GM23338 (cell line): Measurements from ENCODE around the gene CARMIL1. TPM values are rescaled to one million over a fixed set of nuclear protein-coding genes. Genes with fewer than 3 reads are reported as not detected.

Experiments
- ATAC-seq: fragments of 200-7000 bp; cut with Tn5 transposase; 3 replicates; pipeline ENCODE4 v1.9.1; 2020
- DNase-seq: peaks from one replicate; pipeline ENCODE4 v3.0.0-alpha.2; 2015; ENCODE audit warnings: low spot score
- H2AFZ ChIP-seq: fragments of 200-600 bp; sonication (generic); 2 replicates; pipeline ENCODE4 v1.8.0; 2016; ENCODE audit warnings: antibody characterized with exemption, mild to moderate bottlenecking, moderate library complexity
- H3F3A ChIP-seq: fragments of 200-600 bp; sonication (generic); replicated peaks from 2 replicates; pipeline ENCODE4 v1.8.0; 2017; ENCODE audit warnings: antibody characterized with exemption, mixed run types, low read depth
- H3K27ac ChIP-seq: fragments of 200-600 bp; sonication (generic); 2 replicates; pipeline ENCODE4 v1.6.1; 2016; ENCODE audit warnings: low read depth
- H3K27me3 ChIP-seq: fragments of 200-600 bp; sonication (generic); 2 replicates; pipeline ENCODE4 v1.8.0; 2016; ENCODE audit warnings: mild to moderate bottlenecking, mixed run types, moderate library complexity; ENCODE audit not compliant: insufficient read depth
- H3K36me3 ChIP-seq: fragments of 200-600 bp; sonication (generic); 2 replicates; pipeline ENCODE4 v1.8.0; 2016; ENCODE audit warnings: mild to moderate bottlenecking; ENCODE audit not compliant: insufficient read depth
- H3K4me1 ChIP-seq: fragments of 200-600 bp; sonication (generic); 2 replicates; pipeline ENCODE4 v1.8.0; 2016; ENCODE audit warnings: mild to moderate bottlenecking, moderate library complexity; ENCODE audit not compliant: insufficient read depth
- H3K4me2 ChIP-seq: fragments of 200-600 bp; sonication (generic); 2 replicates; pipeline ENCODE4 v1.7.1; 2017; ENCODE audit warnings: mixed run types
- H3K4me3 ChIP-seq: fragments of 200-600 bp; sonication (generic); 2 replicates; pipeline ENCODE4 v1.6.1; 2016; ENCODE audit warnings: mixed run types
- H3K79me2 ChIP-seq: fragments of 200-600 bp; sonication (generic); replicated peaks from 2 replicates; pipeline ENCODE4 v1.8.0; 2017; ENCODE audit warnings: mild to moderate bottlenecking; ENCODE audit not compliant: insufficient read depth
- H3K9me2 ChIP-seq: fragments of 200-600 bp; sonication (generic); 2 replicates; pipeline ENCODE4 v1.8.0; 2017; ENCODE audit not compliant: insufficient read depth
- H4K20me1 ChIP-seq: fragments of 200-600 bp; sonication (generic); replicated peaks from 2 replicates; pipeline ENCODE4 v1.8.0; 2017; ENCODE audit warnings: mild to moderate bottlenecking; ENCODE audit not compliant: insufficient read depth
- H3K27ac Mint-ChIP-seq: 2 replicates; pipeline ENCODE4 v1.8.0; 2020; ENCODE audit warnings: inconsistent platforms, mild to moderate bottlenecking, moderate library complexity, mixed read lengths
- H3K27me3 Mint-ChIP-seq: 3 replicates; pipeline ENCODE4 v1.8.0; 2022; ENCODE audit warnings: low read depth, mild to moderate bottlenecking, moderate library complexity, mixed read lengths, inconsistent platforms; ENCODE audit not compliant: insufficient read depth, poor library complexity
- H3K36me3 Mint-ChIP-seq: 3 replicates; pipeline ENCODE4 v1.8.0; 2021; ENCODE audit warnings: low read depth, mild to moderate bottlenecking, inconsistent platforms, moderate library complexity, mixed read lengths
- H3K4me1 Mint-ChIP-seq: 3 replicates; pipeline ENCODE4 v1.8.0; 2020; ENCODE audit warnings: mild to moderate bottlenecking, inconsistent platforms, mixed read lengths
- H3K4me3 Mint-ChIP-seq: 3 replicates; pipeline ENCODE4 v1.8.0; 2021; ENCODE audit warnings: moderate library complexity, mild to moderate bottlenecking, inconsistent platforms, mixed read lengths
- H3K9me3 Mint-ChIP-seq: 3 replicates; pipeline ENCODE4 v1.8.0; 2020; ENCODE audit warnings: moderate library complexity, mild to moderate bottlenecking, inconsistent platforms, mixed read lengths
- CREB1 ChIP-seq: fragments of 250-450 bp; sonication (Bioruptor Pico); IDR thresholded peaks from 2 replicates; pipeline ENCODE4 v1.5.0; 2020; ENCODE audit warnings: low read depth, mild to moderate bottlenecking, moderate library complexity
- CTCF ChIP-seq, 2 experiments: fragments of 200-600 bp in 1 of 2; sonication (generic) in 1 of 2; conservative IDR thresholded peaks; 2 replicates each; pipeline versions ENCODE4 v1.5.1 to v1.6.1; 2016 to 2017; ENCODE audit warnings: antibody characterized with exemption in 2 of 2, low read depth in 2 of 2, mild to moderate bottlenecking in 2 of 2, moderate library complexity in 1 of 2
- ETS1 ChIP-seq: IDR thresholded peaks from 2 replicates; pipeline ENCODE4 v1.6.1; 2016; ENCODE audit warnings: antibody characterized with exemption
- EZH2 ChIP-seq: fragments of 200-600 bp; sonication (generic); IDR thresholded peaks from one replicate; pipeline ENCODE4 v1.8.0; 2017; ENCODE audit warnings: antibody characterized with exemption, mild to moderate bottlenecking, low read depth; ENCODE audit not compliant: unreplicated experiment
- EZH2phosphoT487 ChIP-seq: fragments of 200-600 bp; sonication (generic); IDR thresholded peaks from one replicate; pipeline ENCODE4 v1.8.1; 2018; ENCODE audit warnings: antibody characterized with exemption; ENCODE audit not compliant: unreplicated experiment
- JUNB ChIP-seq: IDR thresholded peaks from one replicate; pipeline ENCODE4 v1.6.1; 2016; ENCODE audit warnings: antibody characterized with exemption; ENCODE audit not compliant: unreplicated experiment
- NANOG ChIP-seq: IDR thresholded peaks from 2 replicates; pipeline ENCODE4 v1.6.1; 2016; ENCODE audit warnings: antibody characterized with exemption, borderline replicate concordance
- POLR2AphosphoS5 ChIP-seq: IDR thresholded peaks from 2 replicates; pipeline ENCODE4 v1.6.1; 2016; ENCODE audit warnings: antibody characterized with exemption, low read depth
- STAT1 ChIP-seq: IDR thresholded peaks from one replicate; pipeline ENCODE4 v1.6.1; 2016; ENCODE audit warnings: antibody characterized with exemption; ENCODE audit not compliant: unreplicated experiment
- ZNF114 ChIP-seq: fragments of 250-450 bp; sonication (Bioruptor Pico); IDR thresholded peaks from 2 replicates; pipeline ENCODE4 v1.5.0; 2020; ENCODE audit warnings: mild to moderate bottlenecking, moderate library complexity
- ZNF331 ChIP-seq: fragments of 250-450 bp; sonication (Bioruptor Pico); IDR thresholded peaks from 2 replicates; pipeline ENCODE4 v1.5.0; 2020; ENCODE audit warnings: low read depth, mild to moderate bottlenecking, moderate library complexity
- ZNF462 ChIP-seq: fragments of 250-450 bp; sonication (Bioruptor Pico); IDR thresholded peaks from 2 replicates; pipeline ENCODE4 v1.5.0; 2020; ENCODE audit warnings: mild to moderate bottlenecking, moderate library complexity
- polyA plus RNA-seq: library from polyadenylated mRNA; unstranded; fragments of >200 nt; fragmentation: Nextera tagmentation; extraction: Ambion mirVana; gene quantifications from 2 replicates; pipeline ENCODE4 v1.2.1, GENCODE V29; 2016
- total RNA-seq: library from RNA; depleted of rRNA; stranded (reverse); fragments of >200 nt; shearing (Covaris generic); gene quantifications from 2 replicates; pipeline ENCODE4 v1.2.3, GENCODE V29; 2014
- TF ChIP-seq, protein P1 (sequence below): IDR thresholded peaks from one replicate; pipeline ENCODE4 v1.6.1; 2018; ENCODE audit warnings: antibody characterized with exemption; ENCODE audit not compliant: unreplicated experiment

Gene CARMIL1
- total and polyA plus RNA-seq, 2 experiments from 2014 or later: 43.2 to 66.9 TPM

DNA sequence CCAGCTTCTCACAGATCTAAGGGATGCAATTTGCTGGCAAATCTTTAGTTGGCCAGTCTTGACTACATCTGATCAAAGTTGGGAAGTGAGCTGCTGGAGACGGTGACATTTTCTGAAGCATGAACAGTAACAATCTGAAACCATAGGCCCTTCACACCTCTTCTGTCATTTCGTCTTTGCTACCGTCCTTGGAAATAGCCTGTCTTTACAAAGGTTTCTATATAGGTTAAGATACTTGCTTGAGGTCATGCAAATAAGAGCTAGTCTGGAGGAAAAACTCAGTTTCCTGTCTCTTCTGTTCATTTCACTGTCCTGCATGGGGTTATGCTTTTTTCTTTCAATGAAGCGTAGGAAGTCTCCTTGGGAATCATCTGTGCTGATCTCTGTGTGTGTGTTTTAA lies 55.6 kb downstream of the CARMIL1 start:
- no peak overlapping the region for H3K27ac ChIP-seq
- no peak for ATAC-seq

More for the DNA sequence above, 55.6 kb downstream of the CARMIL1 start:
- H2AFZ ChIP-seq: no peak overlapping the region
- peaks cover 67% of the 10 kb centered on the region for H3K4me1 ChIP-seq
- no peak overlapping the region for H3K4me3 ChIP-seq
- no peak overlapping the region for H3K4me3 Mint-ChIP-seq
- no peaks in the 10 kb centered on the region for H3K27me3 ChIP-seq
- H3K36me3 ChIP-seq: no peaks in the 10 kb centered on the region
- no peak for DNase-seq
- no peaks in the 10 kb centered on the region for H3K9me3 Mint-ChIP-seq
- TF ChIP-seq ZNF331 (CRISPR knock-in tag) (no peak), ZNF114 (CRISPR knock-in tag) (no peak), POLR2AphosphoS5 (no peak), EZH2phosphoT487 (no peak), CTCF (conservative IDR thresholded peaks at IDR 0.05; ENCODE audit: low read depth in 2 of 2) (no peak), JUNB (no peak), NANOG (no peak), STAT1 (no peak), EZH2 (no peak), ETS1 (no peak), CREB1 (CRISPR knock-in tag) (no peak), ZNF462 (CRISPR knock-in tag) (no peak)
- TF ChIP-seq, protein P1, sequence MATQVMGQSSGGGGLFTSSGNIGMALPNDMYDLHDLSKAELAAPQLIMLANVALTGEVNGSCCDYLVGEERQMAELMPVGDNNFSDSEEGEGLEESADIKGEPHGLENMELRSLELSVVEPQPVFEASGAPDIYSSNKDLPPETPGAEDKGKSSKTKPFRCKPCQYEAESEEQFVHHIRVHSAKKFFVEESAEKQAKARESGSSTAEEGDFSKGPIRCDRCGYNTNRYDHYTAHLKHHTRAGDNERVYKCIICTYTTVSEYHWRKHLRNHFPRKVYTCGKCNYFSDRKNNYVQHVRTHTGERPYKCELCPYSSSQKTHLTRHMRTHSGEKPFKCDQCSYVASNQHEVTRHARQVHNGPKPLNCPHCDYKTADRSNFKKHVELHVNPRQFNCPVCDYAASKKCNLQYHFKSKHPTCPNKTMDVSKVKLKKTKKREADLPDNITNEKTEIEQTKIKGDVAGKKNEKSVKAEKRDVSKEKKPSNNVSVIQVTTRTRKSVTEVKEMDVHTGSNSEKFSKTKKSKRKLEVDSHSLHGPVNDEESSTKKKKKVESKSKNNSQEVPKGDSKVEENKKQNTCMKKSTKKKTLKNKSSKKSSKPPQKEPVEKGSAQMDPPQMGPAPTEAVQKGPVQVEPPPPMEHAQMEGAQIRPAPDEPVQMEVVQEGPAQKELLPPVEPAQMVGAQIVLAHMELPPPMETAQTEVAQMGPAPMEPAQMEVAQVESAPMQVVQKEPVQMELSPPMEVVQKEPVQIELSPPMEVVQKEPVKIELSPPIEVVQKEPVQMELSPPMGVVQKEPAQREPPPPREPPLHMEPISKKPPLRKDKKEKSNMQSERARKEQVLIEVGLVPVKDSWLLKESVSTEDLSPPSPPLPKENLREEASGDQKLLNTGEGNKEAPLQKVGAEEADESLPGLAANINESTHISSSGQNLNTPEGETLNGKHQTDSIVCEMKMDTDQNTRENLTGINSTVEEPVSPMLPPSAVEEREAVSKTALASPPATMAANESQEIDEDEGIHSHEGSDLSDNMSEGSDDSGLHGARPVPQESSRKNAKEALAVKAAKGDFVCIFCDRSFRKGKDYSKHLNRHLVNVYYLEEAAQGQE: no peak
- peaks cover 98% of the 10 kb centered on the region for H3K79me2 ChIP-seq
- peaks cover 67% of the 10 kb centered on the region for H3K4me1 Mint-ChIP-seq
- H3K4me2 ChIP-seq: no peak overlapping the region
- no peaks in the 10 kb centered on the region; the same call in 1 of the 2 replicates for H4K20me1 ChIP-seq
- H3K36me3 Mint-ChIP-seq: no peaks in the 10 kb centered on the region
- no peak overlapping the region for H3K27ac Mint-ChIP-seq
- peaks cover 2% of the 10 kb centered on the region for H3K27me3 Mint-ChIP-seq
- no peaks in the 10 kb centered on the region for H3F3A ChIP-seq
- no peaks in the 10 kb centered on the region for H3K9me2 ChIP-seq
